ENCODE results near the gene ESRRA. TPM values are rescaled to one million over a fixed set of nuclear protein-coding genes. Genes with fewer than 3 reads are reported as not detected.

The ESRRA gene
- total and polyA plus RNA-seq, 2 of the 13 experiments (the other 11 are each of a cell fraction or from before 2014, with no cell fraction given), result 18.1 to 36.3 TPM

DNA sequence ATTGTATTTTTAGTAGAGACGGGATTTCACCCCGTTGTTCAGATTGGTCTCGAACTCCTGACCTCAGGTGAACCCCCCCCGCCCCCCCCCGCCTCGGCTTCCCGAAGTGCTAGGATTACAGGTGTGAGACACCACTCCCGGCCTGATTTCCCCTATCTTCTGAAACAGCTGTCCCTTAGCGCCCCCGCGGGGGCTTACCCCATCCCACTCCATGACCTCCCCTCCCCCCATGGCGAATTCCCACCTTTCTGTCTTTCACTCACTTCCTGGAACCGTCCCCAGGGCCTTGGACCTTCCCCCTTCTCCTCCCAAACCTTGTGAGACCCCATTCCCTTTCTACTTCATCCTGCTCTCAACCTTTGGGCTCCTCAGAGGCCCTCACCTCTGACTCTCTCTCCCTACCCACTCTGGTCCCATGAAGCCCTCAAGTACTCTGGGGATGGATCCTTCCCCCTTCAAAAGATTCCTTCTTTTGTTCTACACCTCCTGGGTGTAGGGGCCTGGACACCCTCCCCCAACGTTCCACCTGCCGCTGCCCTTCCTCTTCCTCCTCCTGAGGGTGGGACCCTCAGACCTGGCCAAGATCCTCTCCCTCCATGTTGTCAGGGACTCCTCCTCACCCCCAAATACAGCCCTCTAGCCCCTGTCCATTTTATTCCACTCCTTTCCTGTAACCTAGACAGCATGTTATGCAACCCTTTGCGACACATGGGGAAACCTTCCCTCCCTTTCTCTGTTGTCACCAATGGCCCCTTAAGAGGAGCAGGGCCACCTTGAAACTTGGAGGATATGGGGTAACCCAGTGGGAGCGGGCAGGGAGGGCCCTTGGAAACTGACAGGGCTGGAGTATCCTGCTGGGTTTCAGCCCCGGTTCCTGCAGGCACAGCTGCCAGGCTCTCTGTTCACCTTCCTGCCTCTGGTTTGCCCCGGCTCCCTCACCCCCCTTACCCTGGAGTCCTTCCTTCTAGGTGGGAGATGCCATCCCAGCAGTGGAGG lies 13.7 kb downstream of the ESRRA start:
- H3K9me3 ChIP-seq (ENCODE audit: low read length), result no peaks in the 10 kb centered on the region
- H3K79me2 ChIP-seq (ENCODE audit: insufficient read depth, low read length), result peaks cover 15% of the 10 kb centered on the region
- no peak for DNase-seq (ENCODE audit: low spot score)
- TSS peak; percentile 45 for BruUV-seq (replicated peaks)
- WGBS (ENCODE audit: low lambda C conversion rate), result 29% methylated on average over 19 of the region's 19 CpGs
- FAIRE-seq, result no peak
- CTCF ChIA-PET (ENCODE audit: low intra/inter-chr PET ratio, low total read pairs), result no interaction called here
- intact Hi-C loops (cut with micrococcal nuclease; ENCODE audit: unreplicated experiment) (no loop called here), in situ Hi-C loops (cut with HindIII; ENCODE audit: extremely low pct_ligation_motif_present, low pct_unique_long_range_greater_than_20kb) (no loop called here)
- H2AFZ ChIP-seq (ENCODE audit: low read length), result no peak overlapping the region
- no peaks in the 10 kb centered on the region; a peak in 1 of 5 replicates for H3K27me3 ChIP-seq (ENCODE audit: control insufficient read depth in 1 of 2, insufficient read depth in 2 of 2, low read length in 2 of 2)
- peak overlapping the region; percentile 94 for H3K9ac ChIP-seq (ENCODE audit: insufficient read depth, low read depth, low read length)
- peaks cover 1 to 33% of the 10 kb centered on the region in 2 experiments; a peak in 3 of 5 replicates for H3K36me3 ChIP-seq (replicated peaks in 1 of 2; ENCODE audit: control insufficient read depth in 1 of 2, insufficient read depth in 2 of 2, low read length in 2 of 2)
- POLR2A ChIA-PET, result interaction anchor here (0.9 to 4.5 kb wide), 7 partner anchors 13 to 133 kb away, joined by 3 to 103 read pairs (median 33); partner anchors contain the start of genes ESRRA and STIP1
- peak overlapping the region; percentile 99 for H3K4me2 ChIP-seq (ENCODE audit: low read depth, low read length)
- peaks cover 22% of the 10 kb centered on the region for H3K4me1 ChIP-seq (ENCODE audit: insufficient read depth, low read length)
- H4K20me1 ChIP-seq (ENCODE audit: insufficient read depth, low read length), result no peaks in the 10 kb centered on the region
- peak overlapping the region; percentile 97 to 99 (median 99) for H3K4me3 ChIP-seq (replicated peaks in 1 of 3; ENCODE audit: insufficient read depth in 1 of 3, low read depth in 2 of 3, low read length in 3 of 3)
- peak overlapping the region; percentile 98 for H3K27ac ChIP-seq (ENCODE audit: extremely low read length, insufficient read depth, low read length)
- no peak for ATAC-seq
- TF ChIP-seq CEBPG (CRISPR knock-in tag; IDR thresholded peaks at IDR 0.05), result peak; percentile 69
- no peak for TF ChIP-seq EZH2 (conservative IDR thresholded peaks at IDR 0.05; ENCODE audit: low read depth, low read length)
- no peak for TF ChIP-seq FOXC1 (CRISPR knock-in tag; IDR thresholded peaks at IDR 0.05; ENCODE audit: borderline replicate concordance)
- no peak for TF ChIP-seq TRIM24 (CRISPR knock-in tag; IDR thresholded peaks at IDR 0.05)
- TF ChIP-seq ZNF281 (CRISPR knock-in tag; IDR thresholded peaks at IDR 0.05; ENCODE audit: borderline replicate concordance), result 0 out of 2 replicates have a peak, but pooled peaks have one; percentile 12
- TF ChIP-seq CEBPB (IDR thresholded peaks at IDR 0.05; ENCODE audit: borderline replicate concordance, low read depth, low read length), result peak; percentile 83
- TF ChIP-seq ATF4 (CRISPR knock-in tag; IDR thresholded peaks at IDR 0.05), result 0 out of 4 replicates have a peak, but pooled peaks of 1 of the 2 experiments have one; percentile 1
- TF ChIP-seq LRRFIP1 (CRISPR knock-in tag; conservative IDR thresholded peaks at IDR 0.05), result no peak
- no peak for TF ChIP-seq PAWR (CRISPR knock-in tag; IDR thresholded peaks at IDR 0.05; ENCODE audit: borderline replicate concordance)
- TF ChIP-seq GFI1 (CRISPR knock-in tag; IDR thresholded peaks at IDR 0.05; ENCODE audit: borderline replicate concordance), result no peak
- TF ChIP-seq, protein P1, sequence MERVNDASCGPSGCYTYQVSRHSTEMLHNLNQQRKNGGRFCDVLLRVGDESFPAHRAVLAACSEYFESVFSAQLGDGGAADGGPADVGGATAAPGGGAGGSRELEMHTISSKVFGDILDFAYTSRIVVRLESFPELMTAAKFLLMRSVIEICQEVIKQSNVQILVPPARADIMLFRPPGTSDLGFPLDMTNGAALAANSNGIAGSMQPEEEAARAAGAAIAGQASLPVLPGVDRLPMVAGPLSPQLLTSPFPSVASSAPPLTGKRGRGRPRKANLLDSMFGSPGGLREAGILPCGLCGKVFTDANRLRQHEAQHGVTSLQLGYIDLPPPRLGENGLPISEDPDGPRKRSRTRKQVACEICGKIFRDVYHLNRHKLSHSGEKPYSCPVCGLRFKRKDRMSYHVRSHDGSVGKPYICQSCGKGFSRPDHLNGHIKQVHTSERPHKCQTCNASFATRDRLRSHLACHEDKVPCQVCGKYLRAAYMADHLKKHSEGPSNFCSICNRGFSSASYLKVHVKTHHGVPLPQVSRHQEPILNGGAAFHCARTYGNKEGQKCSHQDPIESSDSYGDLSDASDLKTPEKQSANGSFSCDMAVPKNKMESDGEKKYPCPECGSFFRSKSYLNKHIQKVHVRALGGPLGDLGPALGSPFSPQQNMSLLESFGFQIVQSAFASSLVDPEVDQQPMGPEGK (CRISPR knock-in tag; IDR thresholded peaks at IDR 0.05), result peak; percentile 55
- TF ChIP-seq ZNF850 (CRISPR knock-in tag; conservative IDR thresholded peaks at IDR 0.05), result peak; percentile 63; the same call in 1 of the 2 replicates
- 0 out of 2 replicates have a peak, but pooled peaks have one; percentile 8 for TF ChIP-seq ZNF605 (CRISPR knock-in tag; IDR thresholded peaks at IDR 0.05)
